NB4 (cell line): ENCODE results near the gene NAALADL2.

Experiments used
- DNase-seq: peaks from one replicate; pipeline ENCODE4 v3.0.0; 2010; ENCODE audit warnings: low read depth
- H3K4me3 ChIP-seq: one replicate; pipeline ENCODE4 v1.5.1; 2011; ENCODE audit warnings: mild to moderate bottlenecking, low read depth, low read length, moderate library complexity
- CTCF ChIP-seq: IDR thresholded peaks from one replicate; pipeline ENCODE4 v1.5.1; 2012; ENCODE audit warnings: low read depth, low read length
- MAX ChIP-seq: IDR thresholded peaks from 2 replicates; pipeline ENCODE4 v1.6.1; 2011; ENCODE audit warnings: low read depth, low read length
- MYC ChIP-seq: IDR thresholded peaks from 2 replicates; pipeline ENCODE4 v1.6.1; 2011; ENCODE audit warnings: low read depth, low read length
- POLR2A ChIP-seq: IDR thresholded peaks from 2 replicates; pipeline ENCODE4 v1.6.1; 2011; ENCODE audit warnings: mild to moderate bottlenecking; ENCODE audit not compliant: insufficient read length; ENCODE audit errors: extremely low read depth

NAALADL2 gene

GRCh38 chr3:175192536-175192935 lies 333.4 kb downstream of the NAALADL2 start:
- TF ChIP-seq CTCF: no peak
- no peak for TF ChIP-seq MYC
- no peak for TF ChIP-seq POLR2A
- no peak for TF ChIP-seq MAX
- H3K4me3 ChIP-seq: no peak overlapping the region
- no peak for DNase-seq

GRCh38 chr3:175193815-175194518 lies 334.8 kb downstream of the NAALADL2 start:
- DNase-seq: no peak
- no peak for TF ChIP-seq POLR2A
- no peak for TF ChIP-seq CTCF
- TF ChIP-seq MYC: no peak
- TF ChIP-seq MAX: no peak
- H3K4me3 ChIP-seq: no peak overlapping the region

- TF ChIP-seq POLR2A (no peak), MYC (no peak), CTCF (no peak), MAX (no peak)
- no peak overlapping the region for H3K4me3 ChIP-seq
- DNase-seq: no peak
Observed at GRCh38 chr3:175198991-175199783, 340.1 kb downstream of the NAALADL2 start.

GRCh38 chr3:175199961-175200360 lies 340.8 kb downstream of the NAALADL2 start:
- no peak for DNase-seq
- H3K4me3 ChIP-seq: no peak overlapping the region
- no peak for TF ChIP-seq POLR2A
- TF ChIP-seq MAX: no peak
- TF ChIP-seq CTCF: no peak
- no peak for TF ChIP-seq MYC

- TF ChIP-seq CTCF (no peak), MYC (no peak), POLR2A (no peak), MAX (no peak)
- no peak for DNase-seq
- H3K4me3 ChIP-seq: no peak overlapping the region
Observed at GRCh38 chr3:175200391-175201095, 341.4 kb downstream of the NAALADL2 start.
